Measurements from ENCODE around the gene MCMBP.

Gene MCMBP

DNA sequence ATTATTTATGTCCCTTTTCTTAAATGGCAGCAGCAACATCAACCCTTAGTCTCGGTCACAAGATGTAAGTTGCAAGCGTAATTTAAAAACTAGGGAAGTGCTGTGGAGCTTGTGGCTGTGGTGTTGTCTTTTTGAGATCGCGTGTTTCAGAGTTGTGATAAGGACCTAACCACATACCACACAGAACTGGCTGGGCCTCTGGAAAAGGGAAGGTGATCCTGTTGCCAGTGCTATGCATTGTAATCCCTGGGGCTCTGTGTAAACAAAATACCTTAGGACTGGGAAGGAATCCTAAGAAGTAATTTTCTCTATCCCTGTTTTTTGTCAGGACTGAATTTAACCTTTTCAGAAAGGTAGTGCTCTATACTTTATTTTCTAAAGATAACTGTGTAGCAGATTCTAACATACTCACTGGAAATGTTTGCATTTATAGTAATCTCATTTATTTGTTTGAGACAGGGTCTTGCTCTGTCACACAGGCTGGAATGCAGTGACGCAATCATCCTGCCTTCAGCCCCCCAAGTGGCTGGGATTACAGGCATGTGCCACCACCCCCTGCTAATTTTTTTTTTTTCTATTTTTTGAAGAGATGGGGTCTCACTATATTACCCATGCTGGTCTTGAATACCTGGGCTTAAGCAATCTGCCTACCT is 86.4 kb downstream of the MCMBP start:
- no peak for TF ChIP-seq CTCF (IDR thresholded peaks at IDR 0.05)

DNA sequence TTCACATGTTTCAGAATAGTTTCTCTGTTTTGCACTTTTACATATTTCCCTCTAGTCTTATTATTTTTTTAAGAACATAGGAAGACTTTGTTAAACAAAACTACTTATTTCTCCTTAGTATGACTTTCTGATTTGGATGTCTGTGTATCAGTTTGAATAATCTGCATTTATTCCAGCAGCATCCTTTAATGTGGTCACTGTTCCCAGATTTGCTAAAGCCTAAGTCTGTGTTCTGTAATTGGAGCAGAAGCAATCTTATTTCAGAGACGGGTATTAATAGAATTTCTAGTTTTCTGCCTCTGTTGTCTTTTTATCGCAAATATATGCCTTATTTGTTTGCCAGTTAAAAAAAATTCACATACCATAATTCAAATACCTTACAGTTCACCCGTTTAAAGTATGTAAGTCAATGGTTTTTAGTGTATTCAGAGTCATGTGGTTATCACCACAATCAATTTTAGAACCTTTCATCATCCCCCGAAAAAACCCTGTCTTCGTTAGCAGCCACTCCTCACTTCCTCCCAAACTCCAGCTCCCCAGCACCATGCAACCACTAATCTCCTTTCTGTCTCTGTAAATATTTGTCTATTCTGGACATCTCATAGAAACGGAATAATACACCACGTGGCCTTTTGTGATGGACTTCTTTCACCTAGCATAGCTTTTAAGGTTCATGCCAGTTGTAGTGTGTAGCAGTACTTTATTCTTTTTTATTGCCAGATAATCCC is 88.1 kb downstream of the MCMBP start:
- no peak for TF ChIP-seq CTCF (IDR thresholded peaks at IDR 0.05)

- no peak for TF ChIP-seq CTCF (IDR thresholded peaks at IDR 0.05)
Measured at GRCh38 chr10:119783665-119784027, 89.0 kb downstream of the MCMBP start.

DNA sequence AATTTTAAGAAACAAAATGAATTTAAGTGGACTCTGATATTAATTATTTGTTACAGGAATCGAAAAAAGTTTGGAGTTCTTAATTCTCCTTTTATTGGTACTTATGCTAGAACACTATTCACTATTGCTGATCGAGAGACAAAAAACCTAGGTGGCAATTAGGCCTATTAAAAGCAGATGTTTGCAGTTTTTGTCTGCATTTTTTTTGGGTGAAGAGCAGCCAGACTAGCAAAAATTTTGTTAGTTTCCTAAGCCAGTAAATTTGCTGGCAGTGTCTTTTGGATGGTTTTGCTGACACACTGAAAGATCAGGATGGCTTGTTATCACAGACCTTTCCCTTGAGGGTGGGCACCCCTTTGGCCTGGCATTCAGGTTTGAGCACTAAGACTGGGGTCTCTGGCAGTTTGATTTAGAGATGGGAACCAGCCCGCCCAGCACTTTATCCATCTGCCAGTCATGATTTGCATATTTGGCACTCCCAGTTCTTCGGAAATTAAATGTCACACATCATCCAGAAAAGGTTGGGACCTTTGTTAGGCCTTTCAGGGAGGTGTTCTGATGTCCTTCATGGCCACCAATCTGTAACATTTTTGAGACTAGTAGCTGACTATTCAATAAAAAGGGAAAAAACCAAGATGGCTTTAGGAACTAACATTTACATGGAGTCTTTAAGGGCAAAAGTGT is 89.5 kb downstream of the MCMBP start:
- TF ChIP-seq CTCF (IDR thresholded peaks at IDR 0.05): no peak

DNA sequence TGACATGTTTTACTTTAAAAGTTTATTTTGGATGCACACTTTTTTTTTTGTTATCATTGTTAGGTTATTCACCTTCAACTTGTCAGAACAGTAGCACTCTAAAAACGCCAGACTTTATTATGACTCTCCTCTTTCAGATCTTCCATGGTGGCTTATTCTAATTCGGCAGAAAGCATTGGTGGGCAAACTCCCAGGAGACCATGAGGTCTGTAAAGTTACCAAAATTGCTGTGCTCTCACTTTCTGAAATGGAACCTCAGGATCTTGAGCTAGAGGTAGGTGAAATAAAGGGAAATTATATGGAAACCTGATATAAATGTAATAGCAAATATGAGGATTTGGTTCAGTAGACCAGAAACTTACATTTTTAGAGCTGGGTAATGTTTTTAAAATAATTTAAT is 91.1 kb downstream of the MCMBP start:
- no peak for TF ChIP-seq CTCF (IDR thresholded peaks at IDR 0.05)

DNA sequence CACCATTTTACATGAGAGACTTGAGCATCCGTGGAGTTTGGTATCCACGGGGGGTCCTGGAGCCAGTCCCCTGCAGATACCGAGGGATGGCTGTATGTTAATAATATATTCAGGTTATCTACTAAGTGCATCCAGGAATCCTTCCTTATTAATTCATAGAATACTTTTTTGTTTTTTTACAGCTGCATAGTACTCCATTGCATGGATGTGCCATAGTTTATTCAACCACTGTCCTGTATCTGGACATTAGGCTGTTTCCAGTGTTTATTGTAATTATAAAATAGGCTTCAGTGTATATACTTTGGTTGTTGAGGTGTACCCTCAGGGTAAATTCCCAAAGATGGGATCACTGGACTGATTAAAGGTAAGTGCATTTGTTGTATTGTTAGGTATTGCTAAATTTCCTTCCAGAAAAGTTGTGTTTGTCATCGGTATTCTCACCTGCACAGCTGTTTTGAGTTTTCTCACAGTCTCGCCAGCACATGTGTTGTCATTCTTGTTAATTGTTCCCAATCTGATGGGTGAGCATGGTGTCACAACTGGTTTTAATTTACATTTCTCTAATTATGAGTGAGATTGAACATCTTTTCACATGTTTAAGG is 91.7 kb downstream of the MCMBP start:
- no peak for TF ChIP-seq CTCF (IDR thresholded peaks at IDR 0.05)

Data from LNCAP (cell line).